Type B pancreatic cell (in vitro differentiated cells): Measurements from ENCODE around the gene PHACTR1. TPM values are rescaled to one million over a fixed set of nuclear protein-coding genes. Genes with fewer than 3 reads are reported as not detected.

Experiments used
- DNase-seq: peaks from one replicate; pipeline ENCODE4 v3.0.0; 2021; ENCODE audit warnings: mixed read lengths; ENCODE audit not compliant: unreplicated experiment; ENCODE audit errors: extremely low spot score
- H3K27ac Mint-ChIP-seq: 2 replicates; pipeline ENCODE4 v1.8.0; 2021; ENCODE audit warnings: mild to moderate bottlenecking, mixed read lengths
- H3K27me3 Mint-ChIP-seq: 2 replicates; pipeline ENCODE4 v1.8.0; 2021; ENCODE audit warnings: mixed read lengths
- H3K36me3 Mint-ChIP-seq: 2 replicates; pipeline ENCODE4 v1.8.0; 2021; ENCODE audit warnings: mixed read lengths
- H3K4me1 Mint-ChIP-seq: one replicate; pipeline ENCODE4 v1.8.0; 2021; ENCODE audit warnings: mixed read lengths; ENCODE audit not compliant: unreplicated experiment
- H3K4me3 Mint-ChIP-seq: 2 replicates; pipeline ENCODE4 v1.8.0; 2021; ENCODE audit warnings: mild to moderate bottlenecking, mixed read lengths
- H3K9me3 Mint-ChIP-seq: 2 replicates; pipeline ENCODE4 v1.8.0; 2021; ENCODE audit warnings: mixed read lengths
- CTCF ChIP-seq: fragments of 200-600 bp; sonication (generic); conservative IDR thresholded peaks from 2 replicates; pipeline ENCODE4 v1.5.0; 2021; ENCODE audit warnings: antibody characterized with exemption, mild to moderate bottlenecking
- total RNA-seq: library from RNA; stranded (reverse); gene quantifications from 2 replicates; pipeline ENCODE4 v1.2.1, GENCODE V29; 2021; ENCODE audit warnings: low replicate concordance

PHACTR1 gene
- total RNA-seq, 1 donor from 2014 or later = 12.3 TPM

- H3K27me3 Mint-ChIP-seq = no peaks in the 10 kb centered on the region
- peaks cover 10% of the 10 kb centered on the region for H3K9me3 Mint-ChIP-seq
- DNase-seq = no peak
- H3K4me3 Mint-ChIP-seq = peak overlapping the region; percentile 63
- no peak for TF ChIP-seq CTCF
- peak overlapping the region; percentile 82 for H3K27ac Mint-ChIP-seq
- no peaks in the 10 kb centered on the region for H3K36me3 Mint-ChIP-seq
- peaks cover 23% of the 10 kb centered on the region for H3K4me1 Mint-ChIP-seq
These were observed 397.5 kb downstream of the PHACTR1 start for GRCh38 chr6:13113981-13114593.

GRCh38 chr6:13116155-13116554 is 399.6 kb downstream of the PHACTR1 start:
- no peak for TF ChIP-seq CTCF
- Mint-ChIP-seq H3K36me3 (no peaks in the 10 kb centered on the region), H3K27me3 (peaks cover 7% of the 10 kb centered on the region), H3K27ac (no peak overlapping the region), H3K9me3 (no peaks in the 10 kb centered on the region), H3K4me3 (no peak overlapping the region), H3K4me1 (peaks cover 38% of the 10 kb centered on the region)
- no peak for DNase-seq

- DNase-seq = no peak
- no peak for TF ChIP-seq CTCF
- Mint-ChIP-seq H3K4me1 (peaks cover 38% of the 10 kb centered on the region), H3K9me3 (no peaks in the 10 kb centered on the region), H3K27me3 (peaks cover 7% of the 10 kb centered on the region), H3K4me3 (no peak overlapping the region), H3K36me3 (no peaks in the 10 kb centered on the region), H3K27ac (no peak overlapping the region)
These were observed 401.0 kb downstream of the PHACTR1 start for GRCh38 chr6:13117570-13117969.

GRCh38 chr6:13119549-13119948 is 403.0 kb downstream of the PHACTR1 start:
- H3K4me1 Mint-ChIP-seq = peaks cover 39% of the 10 kb centered on the region
- peaks cover 7% of the 10 kb centered on the region for H3K27me3 Mint-ChIP-seq
- TF ChIP-seq CTCF = no peak
- DNase-seq = no peak
- H3K4me3 Mint-ChIP-seq = no peak overlapping the region
- no peaks in the 10 kb centered on the region for H3K9me3 Mint-ChIP-seq
- no peaks in the 10 kb centered on the region for H3K36me3 Mint-ChIP-seq
- H3K27ac Mint-ChIP-seq = no peak overlapping the region

GRCh38 chr6:13120483-13121482 is 404.2 kb downstream of the PHACTR1 start:
- Mint-ChIP-seq H3K36me3 (no peaks in the 10 kb centered on the region), H3K4me3 (peak overlapping the region; percentile 25), H3K9me3 (no peaks in the 10 kb centered on the region), H3K27ac (no peak overlapping the region), H3K27me3 (peaks cover 7% of the 10 kb centered on the region), H3K4me1 (peaks cover 39% of the 10 kb centered on the region)
- DNase-seq = no peak
- no peak for TF ChIP-seq CTCF
